ENCODE measurements around the gene CSN1S1.

CSN1S1 gene

GRCh38 chr4:69995526-69996016, 64.7 kb downstream of the CSN1S1 start, which contains the start of gene STATH:
Gene STATH (plus strand): TSS chr4:69995966. CDS start chr4:69998438, 2,472 bp downstream.
- H3K27me3 ChIP-seq (ENCODE audit: insufficient read depth, low read depth, severe bottlenecking) = no peaks in the 10 kb centered on the region
- H3K36me3 ChIP-seq = no peaks in the 10 kb centered on the region
- H3K9me3 ChIP-seq (ENCODE audit: severe bottlenecking) = no peaks in the 10 kb centered on the region
- TF ChIP-seq CTCF (IDR thresholded peaks at IDR 0.05; ENCODE audit: low read depth, low read length) = no peak
- no peak within 1 kb of the TSS for H3K27ac ChIP-seq
- H3K4me3 ChIP-seq (ENCODE audit: low read depth, low read length) = no peak within 1 kb of the TSS
- no peak for DNase-seq
